Neural progenitor cell (in vitro differentiated cells): ENCODE data around the gene PROSER1.

Experiments used
- CTCF ChIP-seq: fragments of 200-600 bp; sonication (generic); IDR thresholded peaks from 2 replicates; pipeline ENCODE4 v1.5.1; 2017; ENCODE audit warnings: antibody characterized with exemption, mild to moderate bottlenecking
- EZH2 ChIP-seq: fragments of 200-600 bp; sonication (generic); IDR thresholded peaks from 2 replicates; pipeline ENCODE4 v1.6.1; 2017; ENCODE audit warnings: antibody characterized with exemption, mild to moderate bottlenecking, moderate library complexity

GRCh38 chr13:39013462-39013861 lies 24.4 kb downstream of the PROSER1 start:
- no peak for TF ChIP-seq CTCF
- no peak for TF ChIP-seq EZH2
